GM06990 (cell line): ENCODE measurements around the gene SAXO1.

ENCODE experiments used
- DNase-seq: peaks from one replicate; pipeline ENCODE4 v3.0.0-alpha.2; 2011; ENCODE audit not compliant: insufficient read length; ENCODE audit errors: extremely low read depth
- H3K27me3 ChIP-seq: replicated peaks from 2 replicates; pipeline ENCODE4 v1.6.0; 2011; ENCODE audit warnings: low read length; ENCODE audit not compliant: control insufficient read depth, insufficient read depth
- H3K36me3 ChIP-seq: 2 replicates; pipeline ENCODE4 v1.5.1; 2011; ENCODE audit warnings: low read length; ENCODE audit not compliant: control insufficient read depth, insufficient read depth
- H3K4me3 ChIP-seq: replicated peaks from 2 replicates; pipeline ENCODE4 v1.5.1; 2011; ENCODE audit warnings: low read depth, mild to moderate bottlenecking, control low read depth, low read length
- CTCF ChIP-seq: IDR thresholded peaks from 2 replicates; pipeline ENCODE4 v1.5.1; 2011; ENCODE audit warnings: low read length, control low read depth, mild to moderate bottlenecking, inconsistent platforms; ENCODE audit not compliant: insufficient read depth, poor library complexity, severe bottlenecking

The SAXO1 gene

GRCh38 chr9:18969128-18969527 lies 63.9 kb downstream of the SAXO1 start:
- TF ChIP-seq CTCF = no peak
- H3K36me3 ChIP-seq = no peaks in the 10 kb centered on the region
- no peak overlapping the region for H3K4me3 ChIP-seq
- H3K27me3 ChIP-seq = no peaks in the 10 kb centered on the region
- no peak for DNase-seq

DNA sequence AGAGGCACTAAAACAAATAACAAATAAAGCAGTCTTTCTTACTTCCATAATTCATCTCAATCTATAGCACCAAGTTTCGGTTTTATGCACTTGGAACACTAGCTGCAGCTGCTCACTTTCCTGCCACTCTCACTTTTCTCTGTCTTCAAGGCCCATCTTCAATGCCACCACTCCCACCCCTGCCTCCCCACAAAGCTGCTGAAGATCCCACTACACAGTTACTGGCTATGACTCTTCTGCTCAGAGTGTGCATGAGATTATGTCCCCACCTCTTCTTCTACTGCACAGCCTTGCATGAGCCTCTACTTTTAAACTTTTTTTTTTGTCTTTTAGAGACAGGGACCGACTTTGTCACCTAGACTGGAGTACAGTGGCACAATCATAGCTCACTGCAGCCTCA lies 77.4 kb downstream of the SAXO1 start:
- H3K27me3 ChIP-seq = no peaks in the 10 kb centered on the region
- no peak overlapping the region for H3K4me3 ChIP-seq
- H3K36me3 ChIP-seq = no peaks in the 10 kb centered on the region
- TF ChIP-seq CTCF = no peak
- DNase-seq = no peak

DNA sequence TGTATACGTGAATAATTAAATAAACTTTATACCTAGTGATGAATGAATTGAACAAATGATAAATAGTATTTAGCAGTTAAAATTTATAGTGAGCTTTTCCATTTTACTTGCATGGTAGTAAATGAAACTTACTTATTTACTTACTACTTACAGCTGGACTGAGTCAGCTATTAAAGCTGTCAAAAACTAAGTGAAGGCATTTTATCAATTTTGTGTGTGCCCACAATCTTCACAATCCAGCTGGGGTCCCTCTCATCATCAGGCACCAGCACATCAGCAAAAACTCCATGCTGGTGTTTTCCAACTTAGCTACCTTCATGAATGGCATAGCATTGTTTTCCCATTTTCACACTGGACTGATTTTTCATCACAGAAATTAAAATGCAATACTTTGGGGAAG lies 81.1 kb downstream of the SAXO1 start:
- no peak overlapping the region for H3K4me3 ChIP-seq
- no peaks in the 10 kb centered on the region for H3K36me3 ChIP-seq
- no peaks in the 10 kb centered on the region for H3K27me3 ChIP-seq
- DNase-seq = no peak
- TF ChIP-seq CTCF = no peak

DNA sequence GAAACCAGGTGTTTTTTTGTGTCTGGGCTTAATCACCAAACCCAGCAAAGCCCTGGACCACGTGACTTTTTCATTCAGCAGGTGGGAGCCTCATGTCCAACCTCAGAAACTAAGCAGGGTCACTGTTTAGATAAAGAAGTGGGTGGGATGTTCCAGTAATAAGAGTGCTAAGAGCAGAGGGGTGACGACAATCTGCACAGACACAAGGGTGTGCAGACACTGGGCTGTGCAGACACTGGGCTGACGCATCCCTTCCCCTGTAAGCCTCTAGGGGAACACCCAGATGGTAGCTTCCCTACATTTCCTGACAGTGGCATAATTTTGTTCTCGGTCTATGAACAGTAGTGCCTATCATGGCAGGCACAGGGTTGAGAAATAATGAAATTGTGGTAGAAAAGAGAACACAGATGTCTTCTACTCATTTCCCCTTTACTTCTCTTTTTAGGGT lies 85.1 kb downstream of the SAXO1 start:
- Histone ChIP-seq H3K27me3 (no peaks in the 10 kb centered on the region), H3K36me3 (no peaks in the 10 kb centered on the region), H3K4me3 (no peak overlapping the region)
- DNase-seq = no peak
- TF ChIP-seq CTCF = no peak

DNA sequence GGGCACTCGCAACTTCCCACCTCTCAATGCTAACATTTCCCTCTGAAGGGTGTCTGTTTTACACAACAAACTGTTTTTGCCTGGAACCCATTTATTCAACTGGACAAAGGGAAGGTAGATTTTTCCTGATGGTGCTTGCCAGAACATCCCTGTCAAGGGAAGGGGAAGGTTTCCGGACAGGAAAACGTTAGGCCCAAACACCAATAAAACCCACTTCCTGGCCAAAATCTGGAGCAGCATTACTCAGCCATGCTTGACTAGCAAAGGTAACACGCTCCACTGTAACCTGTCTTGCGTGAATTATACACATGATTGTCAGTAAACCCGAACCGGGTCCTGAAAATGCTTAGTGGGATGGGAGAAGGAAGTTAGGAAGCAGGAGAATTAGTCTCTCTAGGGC lies 90.2 kb downstream of the SAXO1 start:
- TF ChIP-seq CTCF = no peak
- DNase-seq = no peak
- no peaks in the 10 kb centered on the region for H3K36me3 ChIP-seq
- no peaks in the 10 kb centered on the region; the same call in 1 of the 2 replicates for H3K27me3 ChIP-seq
- H3K4me3 ChIP-seq = no peak overlapping the region

- Histone ChIP-seq H3K4me3 (no peak overlapping the region), H3K27me3 (no peaks in the 10 kb centered on the region; the same call in 1 of the 2 replicates), H3K36me3 (no peaks in the 10 kb centered on the region)
- DNase-seq = no peak
- no peak for TF ChIP-seq CTCF
These were observed 91.8 kb downstream of the SAXO1 start for GRCh38 chr9:18941060-18941740.
